DND-41 (cell line): ENCODE data around the gene ACVR2A.

Experiments used
- EZH2 ChIP-seq: IDR thresholded peaks from 3 replicates; pipeline ENCODE4 v1.6.1; 2012; ENCODE audit warnings: borderline replicate concordance, low read depth, mild to moderate bottlenecking, moderate library complexity, low read length, inconsistent platforms; ENCODE audit not compliant: severe bottlenecking
- TF ChIP-seq, protein P1 (sequence below): IDR thresholded peaks from 2 replicates; pipeline ENCODE4 v1.5.1; 2012; ENCODE audit warnings: borderline replicate concordance, low read length, moderate library complexity, mild to moderate bottlenecking; ENCODE audit not compliant: poor library complexity, severe bottlenecking; ENCODE audit errors: extremely low read depth

DNA sequence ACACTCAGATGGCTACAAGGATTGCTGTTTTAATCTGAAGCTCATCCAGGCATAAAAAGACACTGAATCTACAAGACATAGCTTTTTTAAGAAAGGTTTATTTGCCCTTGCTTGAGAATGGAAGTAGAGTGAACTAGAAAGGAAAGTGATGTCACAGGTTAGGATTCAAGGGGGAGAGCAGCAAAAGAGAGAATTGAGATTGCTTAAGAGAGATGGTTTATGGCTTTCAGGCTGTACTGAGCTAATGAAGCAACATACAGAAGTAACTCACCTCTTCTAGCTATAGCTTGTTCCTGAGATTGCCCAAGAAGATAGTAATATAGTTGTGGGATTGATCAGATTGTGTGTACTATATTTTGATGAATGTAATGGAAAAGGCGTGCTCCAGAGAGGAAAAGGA is 26.1 kb upstream of the ACVR2A start:
- TF ChIP-seq, protein P1, sequence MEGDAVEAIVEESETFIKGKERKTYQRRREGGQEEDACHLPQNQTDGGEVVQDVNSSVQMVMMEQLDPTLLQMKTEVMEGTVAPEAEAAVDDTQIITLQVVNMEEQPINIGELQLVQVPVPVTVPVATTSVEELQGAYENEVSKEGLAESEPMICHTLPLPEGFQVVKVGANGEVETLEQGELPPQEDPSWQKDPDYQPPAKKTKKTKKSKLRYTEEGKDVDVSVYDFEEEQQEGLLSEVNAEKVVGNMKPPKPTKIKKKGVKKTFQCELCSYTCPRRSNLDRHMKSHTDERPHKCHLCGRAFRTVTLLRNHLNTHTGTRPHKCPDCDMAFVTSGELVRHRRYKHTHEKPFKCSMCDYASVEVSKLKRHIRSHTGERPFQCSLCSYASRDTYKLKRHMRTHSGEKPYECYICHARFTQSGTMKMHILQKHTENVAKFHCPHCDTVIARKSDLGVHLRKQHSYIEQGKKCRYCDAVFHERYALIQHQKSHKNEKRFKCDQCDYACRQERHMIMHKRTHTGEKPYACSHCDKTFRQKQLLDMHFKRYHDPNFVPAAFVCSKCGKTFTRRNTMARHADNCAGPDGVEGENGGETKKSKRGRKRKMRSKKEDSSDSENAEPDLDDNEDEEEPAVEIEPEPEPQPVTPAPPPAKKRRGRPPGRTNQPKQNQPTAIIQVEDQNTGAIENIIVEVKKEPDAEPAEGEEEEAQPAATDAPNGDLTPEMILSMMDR = no peak
- no peak for TF ChIP-seq EZH2
